ENCODE measurements around the gene PSD.

DNA sequence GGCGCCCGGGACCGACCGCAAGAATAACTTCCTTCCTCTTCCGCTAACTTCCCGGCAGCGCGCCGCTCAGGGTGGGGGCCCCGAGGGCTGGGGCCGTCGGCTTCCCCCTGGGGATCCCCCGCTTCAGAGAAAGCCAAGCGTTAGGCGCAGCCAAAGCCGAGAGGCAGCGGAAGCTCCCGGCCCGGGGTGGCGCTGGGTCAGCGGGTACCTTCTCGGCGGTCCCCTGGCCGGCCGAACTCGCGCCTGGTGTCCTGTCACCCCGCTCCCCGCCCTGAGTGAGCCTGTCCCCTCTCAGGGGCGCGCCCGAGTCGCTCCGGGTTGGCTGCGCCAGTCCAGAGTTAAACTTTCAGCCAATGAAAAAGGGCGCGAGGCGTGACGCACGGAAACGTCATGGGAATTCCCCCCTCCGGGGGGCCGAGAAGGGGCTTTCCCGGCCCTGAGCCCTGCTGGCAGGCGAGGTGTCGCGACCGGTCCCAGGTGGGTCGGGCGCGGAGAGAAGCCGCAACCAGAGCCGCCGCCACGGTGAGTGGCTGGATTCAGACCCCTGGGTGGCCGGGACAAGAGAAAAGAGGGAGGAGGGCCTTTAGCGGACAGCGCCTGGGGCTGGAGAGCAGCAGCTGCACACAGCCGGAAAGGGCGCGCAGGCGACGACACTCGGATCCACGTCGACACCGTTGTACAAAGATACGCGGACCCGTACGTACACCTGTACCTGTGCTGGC lies 24.3 kb downstream of the PSD start:
- TF ChIP-seq CTCF (conservative IDR thresholded peaks at IDR 0.05; ENCODE audit: low read length) (peak; percentile 95), EZH2phosphoT487 (IDR thresholded peaks at IDR 0.05; ENCODE audit: borderline replicate concordance, low read depth, low read length) (no peak)

All from OCI-LY7 (cell line).